MM.1S (cell line): ENCODE results near the gene HIP1.
"Not testable (repeated sequence)": the region's sequence is repeated elsewhere in the genome, so short reads cannot be mapped to it uniquely, and the experiment has no call there.

Experiments used
- DNase-seq: peaks from one replicate; pipeline ENCODE4 v3.0.0-alpha.2; 2015
- H2AFZ ChIP-seq: fragments of 300-600 bp; sonication (generic); 2 replicates; pipeline ENCODE4 v1.6.0; 2016; ENCODE audit warnings: antibody characterized with exemption, low read length
- H3F3A ChIP-seq: fragments of 300-600 bp; sonication (generic); 2 replicates; pipeline ENCODE4 v1.6.1; 2016; ENCODE audit warnings: mild to moderate bottlenecking, antibody characterized with exemption, low read length, moderate library complexity, mixed read lengths; ENCODE audit not compliant: insufficient read depth
- H3K27ac ChIP-seq: fragments of 300-600 bp; sonication (generic); 2 replicates; pipeline ENCODE4 v1.5.1; 2016; ENCODE audit warnings: mild to moderate bottlenecking, low read length
- H3K27me3 ChIP-seq: fragments of 300-600 bp; sonication (generic); replicated peaks from 2 replicates; pipeline ENCODE4 v1.6.0; 2016; ENCODE audit warnings: low read length; ENCODE audit not compliant: insufficient read depth
- H3K36me3 ChIP-seq: fragments of 300-600 bp; sonication (generic); replicated peaks from 2 replicates; pipeline ENCODE4 v1.6.1; 2016; ENCODE audit warnings: mild to moderate bottlenecking, low read length, mixed read lengths; ENCODE audit not compliant: insufficient read depth
- H3K4me1 ChIP-seq: fragments of 300-600 bp; sonication (generic); 2 replicates; pipeline ENCODE4 v1.6.1; 2016; ENCODE audit warnings: low read length, mixed read lengths
- H3K4me2 ChIP-seq: fragments of 300-600 bp; sonication (generic); 2 replicates; pipeline ENCODE4 v1.6.0; 2016; ENCODE audit warnings: low read depth, low read length
- H3K4me3 ChIP-seq: fragments of 300-600 bp; sonication (generic); 2 replicates; pipeline ENCODE4 v1.5.1; 2016; ENCODE audit warnings: low read length, mixed read lengths
- H3K79me2 ChIP-seq: fragments of 300-600 bp; sonication (generic); 2 replicates; pipeline ENCODE4 v1.6.1; 2016; ENCODE audit warnings: mixed run types, low read length, mixed read lengths
- H3K9ac ChIP-seq: fragments of 300-600 bp; sonication (generic); 2 replicates; pipeline ENCODE4 v1.6.1; 2016; ENCODE audit warnings: low read length, mixed read lengths
- H3K9me2 ChIP-seq: fragments of 300-600 bp; sonication (generic); replicated peaks from 2 replicates; pipeline ENCODE4 v1.6.1; 2016; ENCODE audit warnings: mild to moderate bottlenecking, low read length, mixed read lengths; ENCODE audit not compliant: insufficient read depth
- H3K9me3 ChIP-seq: fragments of 300-600 bp; sonication (generic); replicated peaks from 2 replicates; pipeline ENCODE4 v1.6.1; 2016; ENCODE audit warnings: mild to moderate bottlenecking, low read length, mixed read lengths; ENCODE audit not compliant: insufficient read depth
- H4K20me1 ChIP-seq: fragments of 300-600 bp; sonication (generic); 2 replicates; pipeline ENCODE4 v1.6.1; 2016; ENCODE audit warnings: mild to moderate bottlenecking, low read length, moderate library complexity, mixed read lengths; ENCODE audit not compliant: insufficient read depth
- CTCF ChIP-seq: fragments of 300-600 bp; sonication (generic); IDR thresholded peaks from 2 replicates; pipeline ENCODE4 v1.5.1; 2016; ENCODE audit warnings: antibody characterized with exemption, low read length, mixed read lengths
- EZH2 ChIP-seq: fragments of 300-600 bp; sonication (generic); optimal IDR thresholded peaks from 2 replicates; pipeline ENCODE3; 2017; ENCODE audit warnings: low read depth, mild to moderate bottlenecking, antibody characterized with exemption, low read length, mixed read lengths
- EZH2phosphoT487 ChIP-seq: fragments of 300-600 bp; sonication (generic); IDR thresholded peaks from 2 replicates; pipeline ENCODE4 v1.6.1; 2018; ENCODE audit warnings: antibody characterized with exemption, low read length

The HIP1 gene

DNA sequence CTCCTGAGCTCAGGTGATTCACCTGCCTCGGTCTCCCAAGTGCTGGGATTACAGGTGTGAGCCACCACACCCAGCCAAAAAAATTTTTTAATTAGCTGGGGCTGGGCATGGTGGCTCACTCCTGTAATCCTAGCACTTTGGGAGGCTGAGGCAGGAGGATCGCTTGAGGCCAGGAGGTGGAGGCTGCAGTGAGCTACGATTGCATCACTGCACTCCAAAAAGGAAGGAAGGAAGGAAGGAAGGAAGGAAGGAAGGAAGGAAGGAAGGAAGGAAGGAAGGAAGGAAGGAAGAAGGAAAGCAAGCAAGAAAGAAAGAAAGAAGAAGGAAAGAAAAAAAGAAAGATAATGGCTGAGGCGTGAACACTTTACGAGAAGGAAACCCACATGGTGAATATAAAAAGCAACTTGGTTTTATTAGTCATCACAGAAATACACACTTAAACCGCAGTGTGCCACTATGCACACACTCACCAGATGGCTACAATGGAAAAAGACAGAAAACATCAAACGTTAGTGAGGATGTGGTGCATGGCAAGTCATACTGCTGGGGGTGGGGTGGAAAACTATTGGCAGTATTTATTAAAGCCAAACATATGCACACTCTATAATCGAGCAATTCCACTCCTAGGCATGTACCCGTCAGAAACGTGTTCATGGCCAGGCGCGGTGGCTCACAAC lies 37.7 kb upstream of the HIP1 start:
- Histone ChIP-seq H3K27ac (no peak overlapping the region), H3K9ac (no peak overlapping the region), H3F3A (no peaks in the 10 kb centered on the region), H3K9me3 (no peaks in the 10 kb centered on the region), H3K4me2 (no peak overlapping the region), H2AFZ (no peak overlapping the region), H3K36me3 (no peaks in the 10 kb centered on the region), H3K4me1 (no peaks in the 10 kb centered on the region), H3K79me2 (no peaks in the 10 kb centered on the region), H3K27me3 (no peaks in the 10 kb centered on the region), H4K20me1 (no peaks in the 10 kb centered on the region), H3K9me2 (no peaks in the 10 kb centered on the region), H3K4me3 (no peak overlapping the region)
- TF ChIP-seq EZH2 (no peak), EZH2phosphoT487 (no peak), CTCF (no peak)
- DNase-seq: peak; percentile 12

DNA sequence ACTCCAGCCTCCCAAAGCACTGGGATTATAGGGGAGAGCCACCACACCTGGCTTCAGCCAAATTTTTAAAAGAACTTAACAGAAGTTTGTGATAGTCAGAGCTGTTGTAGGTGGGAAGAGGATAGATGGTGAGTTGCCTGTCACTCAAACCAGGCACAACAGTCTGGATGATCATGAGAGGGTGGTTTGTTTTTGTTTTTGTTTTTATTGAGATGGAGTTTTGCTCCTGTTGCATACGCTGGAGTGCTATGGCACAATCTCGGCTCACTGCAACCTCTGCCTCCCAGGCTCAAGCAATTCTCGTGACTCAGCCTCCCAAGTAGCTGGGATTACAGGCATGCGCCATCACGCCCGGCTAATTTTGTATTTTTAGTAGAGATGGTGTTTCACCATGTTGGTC lies 35.2 kb upstream of the HIP1 start:
- H3K4me1 ChIP-seq, H4K20me1 ChIP-seq, H3K36me3 ChIP-seq, H3K27ac ChIP-seq, H3K79me2 ChIP-seq, H3K27me3 ChIP-seq, H3K4me2 ChIP-seq, DNase-seq, H3K9me2 ChIP-seq, H3K4me3 ChIP-seq, H3K9me3 ChIP-seq, H2AFZ ChIP-seq, H3F3A ChIP-seq, H3K9ac ChIP-seq: not testable (repeated sequence)

GRCh38 chr7:75772081-75773077 lies 33.6 kb upstream of the HIP1 start, which contains the start of gene CCL26:
CCL26 (minus strand) TSS chr7:75772211; CDS start chr7:75772176, 35 bp downstream.
- Histone ChIP-seq H3K27ac (no peak within 1 kb of the TSS), H3K9me2 (no peaks in the 10 kb centered on the region), H3K9ac (no peak within 1 kb of the TSS), H2AFZ (no peak within 1 kb of the TSS), H4K20me1 (no peaks in the 10 kb centered on the region), H3K9me3 (no peaks in the 10 kb centered on the region), H3K4me2 (no peak within 1 kb of the TSS), H3K36me3 (no peaks in the 10 kb centered on the region), H3K4me3 (no peak within 1 kb of the TSS), H3K4me1 (no peaks in the 10 kb centered on the region), H3K27me3 (no peaks in the 10 kb centered on the region), H3K79me2 (no peaks in the 10 kb centered on the region), H3F3A (no peaks in the 10 kb centered on the region)
- TF ChIP-seq EZH2phosphoT487 (no peak), CTCF (no peak)
- DNase-seq: no peak

DNA sequence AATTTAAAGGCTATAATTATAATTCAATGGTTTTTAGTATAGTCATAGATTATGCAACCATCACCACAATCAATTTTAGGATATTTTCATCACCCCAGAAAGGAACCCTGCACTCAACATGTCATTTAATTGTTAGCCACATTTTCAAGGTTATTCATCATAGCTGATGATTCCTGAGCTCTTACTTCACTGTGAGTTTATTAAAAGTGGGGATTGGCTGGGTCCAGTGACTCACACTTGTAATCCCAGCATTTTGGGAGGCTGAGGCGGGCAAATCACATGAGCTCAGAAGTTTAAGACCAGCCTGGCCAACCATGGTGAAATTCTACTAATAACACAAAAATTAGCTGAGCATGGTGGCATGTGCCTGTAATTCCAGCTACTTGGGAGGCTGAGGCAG lies 32.5 kb upstream of the HIP1 start:
- H3K9ac ChIP-seq: no peak overlapping the region
- no peak for DNase-seq

More for the DNA sequence above, 32.5 kb upstream of the HIP1 start:
- no peak overlapping the region for H3K4me2 ChIP-seq
- no peaks in the 10 kb centered on the region for H3K27me3 ChIP-seq
- no peaks in the 10 kb centered on the region for H3K36me3 ChIP-seq
- H2AFZ ChIP-seq: no peak overlapping the region
- H3K4me3 ChIP-seq: no peak overlapping the region
- H3K79me2 ChIP-seq: no peaks in the 10 kb centered on the region
- H4K20me1 ChIP-seq: no peaks in the 10 kb centered on the region
- no peak for TF ChIP-seq CTCF
- TF ChIP-seq EZH2: no peak
- TF ChIP-seq EZH2phosphoT487: no peak
- H3K9me3 ChIP-seq: no peaks in the 10 kb centered on the region
- H3K27ac ChIP-seq: no peak overlapping the region
- H3K4me1 ChIP-seq: no peaks in the 10 kb centered on the region
- H3K9me2 ChIP-seq: no peaks in the 10 kb centered on the region
- H3F3A ChIP-seq: no peaks in the 10 kb centered on the region
